Right ventricle myocardium inferior (tissue), 1 donor: ENCODE results near the gene NUDCD3. TPM values are rescaled to one million over a fixed set of nuclear protein-coding genes. Genes with fewer than 3 reads are reported as not detected.

Source experiments
- ATAC-seq: fragments of 200-7000 bp; cut with Tn5 transposase; one replicate; pipeline ENCODE4 v1.9.1; 2020; ENCODE audit warnings: mild to moderate bottlenecking, moderate library complexity
- DNase-seq: peaks from one replicate; pipeline ENCODE4 v3.0.0; 2021; ENCODE audit errors: missing footprints
- intact Hi-C: fragments of 100-400 bp; cut with DNase I; formaldehyde crosslinking; loops from one replicate; pipeline ENCODE4 v1.11.0; 2022
- total RNA-seq: library from RNA; stranded (reverse); fragmentation: NEBNext Ultra II Directional; extraction: Animal tissue kit (Norgen Biotek cat#: 25700); gene quantifications from one replicate; pipeline ENCODE4 v1.2.1, GENCODE V29; 2021
- donor health status: DM: no; HTN: yes; CAD: no; lungs with severe emphysema.

The NUDCD3 gene
- total RNA-seq, 1 donor from 2014 or later: 112 TPM

GRCh38 chr7:44380831-44381493 lies 109.5 kb downstream of the NUDCD3 start:
- no peak for DNase-seq
- intact Hi-C loops: no loop called here
- no peak for ATAC-seq

GRCh38 chr7:44380189-44380830 lies 110.1 kb downstream of the NUDCD3 start:
- no peak for ATAC-seq
- intact Hi-C loops: no loop called here

GRCh38 chr7:44379366-44380188 lies 110.9 kb downstream of the NUDCD3 start:
- no peak for DNase-seq
- no peak for ATAC-seq
- intact Hi-C loops: loop anchor here (5.0 kb wide), 1 partner anchor 188 kb away; no protein-coding TSS in a partner anchor

More at GRCh38 chr7:44380189-44380830, 110.1 kb downstream of the NUDCD3 start:
- no peak for DNase-seq

- intact Hi-C loops: loop anchor here (5.0 kb wide), 1 partner anchor 189 kb away; no protein-coding TSS in a partner anchor
- ATAC-seq: no peak
- no peak for DNase-seq
These were observed 111.7 kb downstream of the NUDCD3 start for GRCh38 chr7:44378744-44379143.

GRCh38 chr7:44377681-44378421 lies 112.6 kb downstream of the NUDCD3 start:
- ATAC-seq: no peak
- no peak for DNase-seq
- intact Hi-C loops: loop anchor here (2.0 to 5.0 kb wide), 2 partner anchors 99 to 189 kb away; no protein-coding TSS in a partner anchor

- ATAC-seq (no peak), DNase-seq (no peak)
- intact Hi-C loops: loop anchor here (2.0 to 5.0 kb wide), 2 partner anchors 100 to 190 kb away; no protein-coding TSS in a partner anchor
These were observed 113.4 kb downstream of the NUDCD3 start for GRCh38 chr7:44377134-44377463.

GRCh38 chr7:44376429-44377133 lies 113.9 kb downstream of the NUDCD3 start:
- ATAC-seq (no peak), DNase-seq (no peak)
- intact Hi-C loops: loop anchor here (2.0 to 5.0 kb wide), 2 partner anchors 100 to 191 kb away; no protein-coding TSS in a partner anchor

GRCh38 chr7:44375926-44376342 lies 114.5 kb downstream of the NUDCD3 start:
- intact Hi-C loops: loop anchor here (2.0 to 5.0 kb wide), 2 partner anchors 101 to 191 kb away; no protein-coding TSS in a partner anchor
- DNase-seq (no peak), ATAC-seq (no peak)

GRCh38 chr7:44375236-44375699 lies 115.2 kb downstream of the NUDCD3 start:
- intact Hi-C loops: loop anchor here (5.0 kb wide), 1 partner anchor 192 kb away; no protein-coding TSS in a partner anchor
- no peak for DNase-seq

GRCh38 chr7:44374007-44374763 lies 116.3 kb downstream of the NUDCD3 start:
- no peak for ATAC-seq
- intact Hi-C loops: no loop called here
- DNase-seq: no peak

More at GRCh38 chr7:44375236-44375699, 115.2 kb downstream of the NUDCD3 start:
- ATAC-seq: peak; percentile 47

- intact Hi-C loops: no loop called here
- no peak for ATAC-seq
- DNase-seq: no peak
These were observed 117.1 kb downstream of the NUDCD3 start for GRCh38 chr7:44373418-44373740.

- ATAC-seq: no peak
- DNase-seq: no peak
- intact Hi-C loops: no loop called here
These were observed 117.7 kb downstream of the NUDCD3 start for GRCh38 chr7:44372560-44373417.

GRCh38 chr7:44368885-44369284 lies 121.6 kb downstream of the NUDCD3 start:
- no peak for ATAC-seq
- intact Hi-C loops: no loop called here
- no peak for DNase-seq

- DNase-seq (no peak), ATAC-seq (no peak)
- intact Hi-C loops: no loop called here
These were observed 122.0 kb downstream of the NUDCD3 start for GRCh38 chr7:44368455-44368854.

GRCh38 chr7:44367475-44368043 lies 122.9 kb downstream of the NUDCD3 start:
- intact Hi-C loops: no loop called here
- DNase-seq (no peak), ATAC-seq (no peak)

GRCh38 chr7:44366986-44367385 lies 123.5 kb downstream of the NUDCD3 start:
- no peak for ATAC-seq
- intact Hi-C loops: no loop called here
- DNase-seq: no peak
